ENCODE measurements around the gene HES4. TPM values are rescaled to one million over a fixed set of nuclear protein-coding genes. Genes with fewer than 3 reads are reported as not detected.

Gene HES4
- total and polyA plus RNA-seq, 10 of the 15 experiments (the other 5 are each of a cell fraction or from before 2014, with no cell fraction given) = 0.44 to 1.7 (median 0.85) TPM; not detected in 5

- no peak for TF ChIP-seq GABPA (IDR thresholded peaks at IDR 0.05; ENCODE audit: low read depth)
- TF ChIP-seq BMI1 (IDR thresholded peaks at IDR 0.05; ENCODE audit: borderline replicate concordance) = no peak
- no peak for TF ChIP-seq SRF (IDR thresholded peaks at IDR 0.05; ENCODE audit: low read depth in 2 of 2, low read length in 2 of 2)
Observed at GRCh38 chr1:966704-967300, 33.1 kb downstream of the HES4 start (continued).

DNA sequence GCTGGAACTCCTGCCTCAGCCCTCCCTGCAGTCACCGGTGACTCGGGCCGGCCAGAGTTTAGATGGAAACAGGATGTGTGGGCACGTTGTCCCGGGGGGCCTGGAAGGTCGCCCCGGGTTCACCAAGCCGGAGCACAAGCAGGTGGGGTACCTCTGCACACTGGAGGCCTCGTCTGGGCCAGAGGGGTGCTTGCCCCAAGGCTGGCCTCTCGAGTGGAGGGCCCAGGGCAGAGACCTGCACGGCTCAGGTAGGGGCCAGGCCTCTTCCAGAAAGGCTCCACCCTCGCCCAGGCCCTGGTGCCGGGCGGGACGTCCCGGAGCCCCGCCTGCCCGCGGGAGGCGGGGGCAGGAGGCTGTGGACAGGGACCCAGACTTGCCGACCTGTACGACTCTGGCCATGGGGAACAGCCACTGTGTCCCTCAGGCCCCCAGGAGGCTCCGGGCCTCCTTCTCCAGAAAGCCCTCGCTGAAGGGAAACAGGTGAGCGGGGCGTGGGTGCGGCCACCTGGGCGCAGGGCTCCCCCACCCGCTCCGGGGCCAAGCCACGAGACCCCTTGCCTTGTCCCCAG is 33.7 kb downstream of the HES4 start, which contains the start of gene PLEKHN1:
PLEKHN1 (plus strand) TSS at position 348 of the 569 bp plus-strand sequence; CDS start at position 398, 50 bp downstream.
- CTCF ChIA-PET = interaction anchor here (0.7 to 1.0 kb wide), 3 partner anchors 35 to 92 kb away, joined by 3 to 4 read pairs (median 3); partner anchors contain the start of gene ISG15
- Histone ChIP-seq H3K4me1 (ENCODE audit: control insufficient read depth, insufficient read depth, low read length) (peaks cover 14% of the 10 kb centered on the region), H3K4me2 (ENCODE audit: control insufficient read depth, insufficient read depth) (peak within 1 kb of the TSS; percentile 97), H2AFZ (ENCODE audit: control insufficient read depth, low read depth, low read length) (peak within 1 kb of the TSS; percentile 90), H4K20me1 (ENCODE audit: control insufficient read depth, insufficient read depth) (no peaks in the 10 kb centered on the region), H3K9ac (ENCODE audit: control insufficient read depth, insufficient read depth, low read length) (peak within 1 kb of the TSS; percentile 69), H3K9me3 (replicated peaks; ENCODE audit: control insufficient read depth, insufficient read depth, low read length) (no peaks in the 10 kb centered on the region), H3K79me2 (ENCODE audit: control insufficient read depth, insufficient read depth, low read length) (no peaks in the 10 kb centered on the region), H3K27ac (ENCODE audit: control insufficient read depth, insufficient read depth) (peak within 1 kb of the TSS; percentile 44; the same call in 1 of the 2 replicates), H3K4me3 (peak within 1 kb of the TSS; percentile 72), H3K36me3 (ENCODE audit: control insufficient read depth in 2 of 2, insufficient read depth in 2 of 2, low read length in 1 of 2) (no peaks in the 10 kb centered on the region; a peak in 1 of 4 replicates), H3K27me3 (replicated peaks in 1 of 2; ENCODE audit: control insufficient read depth in 2 of 2, insufficient read depth in 2 of 2, low read length in 1 of 2) (no peaks in the 10 kb centered on the region)
- in situ Hi-C loops (cut with MboI) = no loop called here
- no peak for TF ChIP-seq E2F8 (IDR thresholded peaks at IDR 0.05; ENCODE audit: low read depth, partially characterized antibody)
- no peak for TF ChIP-seq RELB (IDR thresholded peaks at IDR 0.05; ENCODE audit: low read depth)
- TF ChIP-seq IKZF1 (conservative IDR thresholded peaks at IDR 0.05) = no peak
- TF ChIP-seq ELK1 (IDR thresholded peaks at IDR 0.05; ENCODE audit: low read depth, low read length) = no peak
- TF ChIP-seq ATF3 (IDR thresholded peaks at IDR 0.05; ENCODE audit: borderline replicate concordance, extremely low read depth, low read depth, low read length) = no peak
- no peak for TF ChIP-seq NBN (IDR thresholded peaks at IDR 0.05)
- 3% methylated on average over 31 of the region's 31 CpGs for WGBS (ENCODE audit: insufficient coverage, insufficient replicate concordance, low lambda C conversion rate, missing lambda C conversion rate)
- SMC1A ChIA-PET (ENCODE audit: uncharacterized antibody, unreplicated experiment) = interaction anchor here (1.1 kb wide), 1 partner anchor 16 kb away, joined by 3 read pairs; no protein-coding TSS in a partner anchor
- no TSS peak for BruUV-seq (replicated peaks)
- intact Hi-C loops (cut with micrococcal nuclease; ENCODE audit: unreplicated experiment) = no loop called here
- DNase-seq (ENCODE audit: low read depth, low spot score) (no peak), FAIRE-seq (no peak), ATAC-seq (peak; percentile 83)
- POLR2A ChIA-PET = interaction anchor here (0.8 to 1.1 kb wide), 5 partner anchors 15 to 307 kb away, joined by 3 read pairs; partner anchors contain the start of genes ISG15, PERM1 and UBE2J2
- RAD21 ChIA-PET (ENCODE audit: unreplicated experiment) = interaction anchor here (0.9 to 1.1 kb wide), 3 partner anchors 24 to 61 kb away, joined by 4 to 5 read pairs (median 4); no protein-coding TSS in a partner anchor

Measured in GM12878 (cell line).